GM06990 (cell line): ENCODE data around the gene LMO3.

Source experiments
- DNase-seq: peaks from one replicate; pipeline ENCODE4 v3.0.0-alpha.2; 2011; ENCODE audit not compliant: insufficient read length; ENCODE audit errors: extremely low read depth
- H3K27me3 ChIP-seq: replicated peaks from 2 replicates; pipeline ENCODE4 v1.6.0; 2011; ENCODE audit warnings: low read length; ENCODE audit not compliant: control insufficient read depth, insufficient read depth
- H3K36me3 ChIP-seq: 2 replicates; pipeline ENCODE4 v1.5.1; 2011; ENCODE audit warnings: low read length; ENCODE audit not compliant: control insufficient read depth, insufficient read depth
- H3K4me3 ChIP-seq: replicated peaks from 2 replicates; pipeline ENCODE4 v1.5.1; 2011; ENCODE audit warnings: low read depth, mild to moderate bottlenecking, control low read depth, low read length
- TF ChIP-seq, protein P1 (sequence below): IDR thresholded peaks from 2 replicates; pipeline ENCODE4 v1.5.1; 2011; ENCODE audit warnings: low read length, control low read depth, mild to moderate bottlenecking, inconsistent platforms; ENCODE audit not compliant: insufficient read depth, poor library complexity, severe bottlenecking

The LMO3 gene

DNA sequence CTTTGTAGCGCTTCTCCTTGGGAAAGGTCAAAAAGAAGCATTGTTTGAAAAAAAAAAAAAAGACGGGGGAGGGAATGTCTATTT is at the start of gene LMO3:
LMO3 (minus strand) TSS at position 46 of the 84 bp plus-strand sequence. CDS start 5,302 bp downstream, outside the sequence.
- H3K36me3 ChIP-seq: no peaks in the 10 kb centered on the region
- no peaks in the 10 kb centered on the region; the same call in 1 of the 2 replicates for H3K27me3 ChIP-seq
- no peak for DNase-seq
- TF ChIP-seq, protein P1, sequence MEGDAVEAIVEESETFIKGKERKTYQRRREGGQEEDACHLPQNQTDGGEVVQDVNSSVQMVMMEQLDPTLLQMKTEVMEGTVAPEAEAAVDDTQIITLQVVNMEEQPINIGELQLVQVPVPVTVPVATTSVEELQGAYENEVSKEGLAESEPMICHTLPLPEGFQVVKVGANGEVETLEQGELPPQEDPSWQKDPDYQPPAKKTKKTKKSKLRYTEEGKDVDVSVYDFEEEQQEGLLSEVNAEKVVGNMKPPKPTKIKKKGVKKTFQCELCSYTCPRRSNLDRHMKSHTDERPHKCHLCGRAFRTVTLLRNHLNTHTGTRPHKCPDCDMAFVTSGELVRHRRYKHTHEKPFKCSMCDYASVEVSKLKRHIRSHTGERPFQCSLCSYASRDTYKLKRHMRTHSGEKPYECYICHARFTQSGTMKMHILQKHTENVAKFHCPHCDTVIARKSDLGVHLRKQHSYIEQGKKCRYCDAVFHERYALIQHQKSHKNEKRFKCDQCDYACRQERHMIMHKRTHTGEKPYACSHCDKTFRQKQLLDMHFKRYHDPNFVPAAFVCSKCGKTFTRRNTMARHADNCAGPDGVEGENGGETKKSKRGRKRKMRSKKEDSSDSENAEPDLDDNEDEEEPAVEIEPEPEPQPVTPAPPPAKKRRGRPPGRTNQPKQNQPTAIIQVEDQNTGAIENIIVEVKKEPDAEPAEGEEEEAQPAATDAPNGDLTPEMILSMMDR: no peak
- peak within 1 kb of the TSS; percentile 32 for H3K4me3 ChIP-seq

DNA sequence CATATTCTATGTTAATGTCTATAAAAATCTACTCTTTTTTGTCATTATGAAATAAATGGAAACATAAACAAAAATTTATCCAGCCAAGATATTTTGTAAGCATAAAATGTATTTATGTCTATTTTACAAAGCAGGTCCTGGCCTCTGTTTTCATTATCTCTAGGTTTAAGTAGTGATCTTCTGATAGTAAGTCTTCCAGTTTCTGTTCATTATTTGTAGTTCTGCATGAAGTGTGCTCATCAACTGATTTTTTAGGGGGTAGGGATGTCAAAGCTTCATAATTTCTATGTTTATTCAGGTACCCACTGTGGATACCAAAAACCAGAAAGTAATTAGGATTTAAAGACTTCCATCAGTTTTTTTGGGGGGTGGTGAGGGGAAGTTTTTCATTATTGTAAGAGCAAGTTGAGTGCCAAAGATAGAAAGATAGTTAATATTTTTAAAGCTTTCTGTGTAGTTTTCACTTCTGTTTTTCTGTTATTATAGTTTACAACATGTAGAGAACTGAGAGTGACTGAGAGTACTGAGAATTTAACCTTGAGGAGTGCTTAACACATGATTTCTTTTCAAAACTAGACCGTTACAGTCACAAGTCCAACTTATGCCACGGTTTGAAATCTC is 30.6 kb upstream of the LMO3 start:
- Histone ChIP-seq H3K27me3 (no peaks in the 10 kb centered on the region), H3K36me3 (no peaks in the 10 kb centered on the region), H3K4me3 (no peak overlapping the region)
- peak; percentile 55 for DNase-seq
- TF ChIP-seq, protein P1: no peak

DNA sequence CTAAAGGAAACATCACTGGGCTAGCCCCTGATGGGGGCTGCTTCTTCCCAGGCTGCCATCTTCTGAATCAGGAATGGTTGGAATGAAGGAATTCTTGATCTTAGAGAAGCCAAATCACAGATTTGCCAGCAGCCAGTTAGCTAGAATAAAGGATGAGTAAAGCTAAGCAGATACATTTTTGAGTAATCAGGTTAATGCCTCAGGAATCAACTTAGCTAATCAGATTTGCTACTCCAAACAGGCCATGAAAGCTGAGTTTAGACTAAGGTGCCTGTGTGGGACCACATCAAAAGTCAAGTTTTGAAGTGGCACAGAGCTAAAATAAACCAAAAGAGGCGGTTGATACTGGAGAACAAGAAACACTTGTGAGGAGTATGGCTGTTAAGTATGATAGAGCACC is 28.8 kb upstream of the LMO3 start:
- DNase-seq: no peak
- Histone ChIP-seq H3K4me3 (no peak overlapping the region), H3K36me3 (no peaks in the 10 kb centered on the region), H3K27me3 (no peaks in the 10 kb centered on the region)
- TF ChIP-seq, protein P1: no peak

DNA sequence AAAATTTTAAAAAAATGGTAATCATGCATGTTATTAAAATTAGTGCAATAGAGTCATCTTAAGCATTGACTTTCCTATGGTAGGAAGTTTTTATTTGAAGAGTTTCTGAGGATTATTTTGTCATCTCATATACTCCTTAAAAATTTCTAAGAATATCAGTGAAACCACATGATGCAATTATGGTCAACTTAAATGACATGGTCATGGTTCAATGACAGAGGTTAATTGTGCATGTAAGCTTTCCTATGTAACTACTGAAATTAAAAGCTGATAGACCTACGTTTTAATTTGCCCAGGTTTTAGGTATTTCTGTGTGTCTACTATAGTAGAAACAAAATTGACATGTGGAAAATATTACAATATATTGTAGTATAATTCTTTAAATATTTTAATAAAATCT is 21.0 kb upstream of the LMO3 start:
- TF ChIP-seq, protein P1: no peak
- Histone ChIP-seq H3K36me3 (no peaks in the 10 kb centered on the region), H3K27me3 (no peaks in the 10 kb centered on the region), H3K4me3 (no peak overlapping the region)
- DNase-seq: no peak

DNA sequence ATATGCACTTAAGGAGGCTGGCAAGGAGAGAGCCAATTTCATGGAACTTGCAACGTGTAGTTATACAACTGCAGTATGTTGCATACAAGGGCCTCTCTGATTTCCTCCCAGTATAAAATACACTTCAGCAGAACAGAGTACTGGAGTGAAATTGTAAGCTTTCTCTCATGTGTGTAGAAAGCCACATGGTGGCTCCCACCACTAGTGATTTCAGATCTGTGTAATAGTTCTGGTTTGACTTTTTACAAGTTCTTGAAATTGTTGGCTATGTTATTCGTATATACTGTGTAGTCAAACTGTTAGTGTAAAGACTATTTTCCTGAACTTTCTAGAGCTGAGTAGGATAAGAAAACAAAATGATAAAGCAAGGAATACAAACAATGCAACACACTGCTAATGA is 16.4 kb upstream of the LMO3 start:
- no peak overlapping the region for H3K4me3 ChIP-seq
- no peaks in the 10 kb centered on the region for H3K36me3 ChIP-seq
- TF ChIP-seq, protein P1: peak; percentile 27
- no peak for DNase-seq
- no peaks in the 10 kb centered on the region for H3K27me3 ChIP-seq

DNA sequence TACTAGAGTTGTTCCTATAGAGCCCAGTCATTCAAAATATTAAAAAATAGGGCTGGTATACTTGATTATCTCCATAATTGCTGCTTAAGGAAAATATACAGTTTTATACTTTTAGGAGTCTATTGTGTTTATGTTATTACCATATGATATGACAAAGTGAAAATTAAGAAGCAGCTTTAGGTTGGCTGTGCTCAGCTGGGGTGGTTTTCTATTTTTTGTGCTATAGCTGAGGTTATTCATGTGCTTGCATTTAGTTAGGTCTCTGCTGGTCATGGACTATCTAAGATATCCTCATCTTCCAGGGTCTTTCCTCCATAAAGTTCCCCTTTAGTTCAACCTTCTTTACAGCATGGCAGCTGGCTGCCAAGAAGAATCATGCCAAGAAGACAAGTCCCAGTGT is 13.6 kb upstream of the LMO3 start:
- TF ChIP-seq, protein P1: no peak
- no peaks in the 10 kb centered on the region for H3K27me3 ChIP-seq
- H3K36me3 ChIP-seq: no peaks in the 10 kb centered on the region
- DNase-seq: no peak
- H3K4me3 ChIP-seq: no peak overlapping the region
